ENCODE measurements around the gene RIPOR3.
"Not testable (repeated sequence)": the region's sequence is repeated elsewhere in the genome, so short reads cannot be mapped to it uniquely, and the experiment has no call there.

RIPOR3 gene

GRCh38 chr20:50717312-50717711 is 26.0 kb upstream of the RIPOR3 start:
- no peak for DNase-seq (ENCODE audit: low read depth)
- no peak for TF ChIP-seq CTCF (IDR thresholded peaks at IDR 0.05; ENCODE audit: low read depth, low read length, missing control alignments)
- no peak overlapping the region for H3K4me3 ChIP-seq (ENCODE audit: low read depth, low read length)

- no peak overlapping the region for H3K4me3 ChIP-seq (ENCODE audit: low read depth, low read length)
- no peak for TF ChIP-seq CTCF (IDR thresholded peaks at IDR 0.05; ENCODE audit: low read depth, low read length, missing control alignments)
- DNase-seq (ENCODE audit: low read depth) = no peak
Observed at GRCh38 chr20:50716518-50716917, 25.2 kb upstream of the RIPOR3 start.

GRCh38 chr20:50715694-50716093 is 24.4 kb upstream of the RIPOR3 start:
- H3K4me3 ChIP-seq (ENCODE audit: low read depth, low read length) = no peak overlapping the region
- no peak for DNase-seq (ENCODE audit: low read depth)
- TF ChIP-seq CTCF (IDR thresholded peaks at IDR 0.05; ENCODE audit: low read depth, low read length, missing control alignments) = no peak

- DNase-seq (ENCODE audit: low read depth) = not testable (repeated sequence)
Observed at GRCh38 chr20:50714426-50714825, 23.1 kb upstream of the RIPOR3 start.

GRCh38 chr20:50713657-50714101 is 22.3 kb upstream of the RIPOR3 start:
- H3K4me3 ChIP-seq (ENCODE audit: low read depth, low read length) = no peak overlapping the region
- DNase-seq (ENCODE audit: low read depth) = no peak
- no peak for TF ChIP-seq CTCF (IDR thresholded peaks at IDR 0.05; ENCODE audit: low read depth, low read length, missing control alignments)

More at GRCh38 chr20:50714426-50714825, 23.1 kb upstream of the RIPOR3 start:
- H3K4me3 ChIP-seq (ENCODE audit: low read depth, low read length) = not testable (repeated sequence)

- no peak overlapping the region for H3K4me3 ChIP-seq (ENCODE audit: low read depth, low read length)
- TF ChIP-seq CTCF (IDR thresholded peaks at IDR 0.05; ENCODE audit: low read depth, low read length, missing control alignments) = no peak
- no peak for DNase-seq (ENCODE audit: low read depth)
Observed at GRCh38 chr20:50712771-50713656, 21.7 kb upstream of the RIPOR3 start.

GRCh38 chr20:50711113-50711825 is 19.9 kb upstream of the RIPOR3 start:
- H3K4me3 ChIP-seq (ENCODE audit: low read depth, low read length) = no peak overlapping the region
- DNase-seq (ENCODE audit: low read depth) = no peak
- no peak for TF ChIP-seq CTCF (IDR thresholded peaks at IDR 0.05; ENCODE audit: low read depth, low read length, missing control alignments)

All from GM12864 (cell line).